ENCODE measurements around the gene ZFAND3.

- no peak for TF ChIP-seq POLR2A (IDR thresholded peaks at IDR 0.05)
- no peak for TF ChIP-seq CTCF (IDR thresholded peaks at IDR 0.05)
Measured at GRCh38 chr6:37915463-37915862, 95.9 kb downstream of the ZFAND3 start.

All from Peyer's patch (tissue), 4 donors.